H1 (cell line): ENCODE measurements around the gene PTGES2.

ENCODE experiments used
- ATF2 ChIP-seq: IDR thresholded peaks from 2 replicates; pipeline ENCODE4 v1.6.1; 2012; ENCODE audit warnings: low read length, inconsistent platforms
- CEBPB ChIP-seq: IDR thresholded peaks from 2 replicates; pipeline ENCODE4 v1.6.1; 2012; ENCODE audit warnings: low read depth, low read length
- CTCF ChIP-seq, 3 experiments: IDR thresholded peaks; 1 replicate in 2 of 3; 2 replicates in 1 of 3; pipeline versions ENCODE4 v1.5.1 to v1.6.1; 2011; ENCODE audit warnings: low read length in 3 of 3, mild to moderate bottlenecking in 3 of 3, inconsistent platforms in 2 of 3, low read depth in 1 of 3, moderate library complexity in 1 of 3; ENCODE audit not compliant: insufficient read depth in 1 of 3; ENCODE audit errors: control extremely low read depth in 1 of 3
- EGR1 ChIP-seq: IDR thresholded peaks from 2 replicates; pipeline ENCODE4 v1.6.1; 2011; ENCODE audit warnings: low read depth, low read length, borderline replicate concordance
- EZH2 ChIP-seq: fragments of 200-600 bp; sonication (generic); IDR thresholded peaks from 2 replicates; pipeline ENCODE4 v1.7.1; 2012; ENCODE audit warnings: low read depth, mild to moderate bottlenecking, moderate library complexity, low read length, inconsistent platforms; ENCODE audit not compliant: severe bottlenecking
- JUND ChIP-seq: IDR thresholded peaks from 2 replicates; pipeline ENCODE4 v1.6.1; 2011; ENCODE audit warnings: mild to moderate bottlenecking, improper control_type of control experiment, low read length
- NANOG ChIP-seq: IDR thresholded peaks from 2 replicates; pipeline ENCODE4 v1.6.1; 2011; ENCODE audit warnings: low read length, low read depth, mild to moderate bottlenecking, inconsistent platforms; ENCODE audit not compliant: insufficient read depth, poor library complexity, severe bottlenecking
- POLR2A ChIP-seq, 2 experiments: IDR thresholded peaks; 1 replicate in 1 of 2; 2 replicates in 1 of 2; pipeline ENCODE4 v1.6.1; 2011; ENCODE audit warnings: low read depth in 2 of 2, low read length in 2 of 2, mild to moderate bottlenecking in 2 of 2; ENCODE audit errors: control extremely low read depth in 1 of 2
- RAD21 ChIP-seq, 2 experiments: IDR thresholded peaks in 1 of 2; conservative IDR thresholded peaks in 1 of 2; 2 replicates each; pipeline ENCODE4 v1.6.1; 2011; ENCODE audit warnings: low read depth in 2 of 2, low read length in 2 of 2, improper control_type of control experiment in 1 of 2, inconsistent platforms in 1 of 2, mild to moderate bottlenecking in 1 of 2, moderate library complexity in 1 of 2

GRCh38 chr9:128103589-128103962 is 24.0 kb downstream of the PTGES2 start:
- TF ChIP-seq CTCF (IDR thresholded peaks at IDR 0.05; ENCODE audit: control extremely low read depth in 1 of 3, insufficient read depth in 1 of 3, low read depth in 1 of 3, low read length in 3 of 3) (peak in 2 of 3 experiments; percentile 37 to 43; a peak in 3 of 4 replicates), JUND (no peak), ATF2 (no peak), RAD21 (IDR thresholded peaks at IDR 0.05 in 1 of 2, conservative IDR thresholded peaks at IDR 0.05 in 1 of 2; ENCODE audit: low read depth in 2 of 2, low read length in 2 of 2) (peak; percentile 26 to 51; a peak in 3 of 4 replicates), POLR2A (IDR thresholded peaks at IDR 0.05; ENCODE audit: control extremely low read depth in 1 of 2, low read depth in 2 of 2, low read length in 2 of 2) (no peak; a peak in 1 of 3 replicates), NANOG (no peak), EZH2 (no peak), EGR1 (no peak), CEBPB (no peak)
